ENCODE measurements around the gene B9D1. TPM values are rescaled to one million over a fixed set of nuclear protein-coding genes. Genes with fewer than 3 reads are reported as not detected.

The B9D1 gene
- total and polyA plus RNA-seq, 2 experiments from 2014 or later, result 35.2 to 63.5 TPM

- TF ChIP-seq REST (IDR thresholded peaks at IDR 0.05; ENCODE audit: unreplicated experiment) (no peak), POLR2AphosphoS5 (IDR thresholded peaks at IDR 0.05; ENCODE audit: low read depth) (no peak), JUNB (IDR thresholded peaks at IDR 0.05; ENCODE audit: unreplicated experiment) (no peak), ZNF114 (CRISPR knock-in tag; IDR thresholded peaks at IDR 0.05) (no peak), NANOG (IDR thresholded peaks at IDR 0.05; ENCODE audit: borderline replicate concordance) (no peak)
Measured at GRCh38 chr17:19337712-19338023, 24.9 kb downstream of the B9D1 start (continued).

- TF ChIP-seq ZNF462 (CRISPR knock-in tag; IDR thresholded peaks at IDR 0.05) (no peak), CTCF (conservative IDR thresholded peaks at IDR 0.05; ENCODE audit: low read depth in 2 of 2) (peak; percentile 20 to 35; a peak in 3 of 4 replicates), STAT1 (IDR thresholded peaks at IDR 0.05; ENCODE audit: unreplicated experiment) (no peak)
- H3K4me1 ChIP-seq (ENCODE audit: insufficient read depth), result peaks cover 26% of the 10 kb centered on the region
- H3K4me1 Mint-ChIP-seq, result peaks cover 54% of the 10 kb centered on the region
- no peaks in the 10 kb centered on the region; the same call in 2 of the 3 replicates for H3K36me3 Mint-ChIP-seq (ENCODE audit: low read depth)
- no peaks in the 10 kb centered on the region for H3K9me3 Mint-ChIP-seq
- H3K4me3 Mint-ChIP-seq, result no peak overlapping the region
- no peaks in the 10 kb centered on the region for H3K79me2 ChIP-seq (replicated peaks; ENCODE audit: insufficient read depth)
- H3F3A ChIP-seq (replicated peaks; ENCODE audit: low read depth), result no peaks in the 10 kb centered on the region; the same call in none of the 2 replicates
- H3K4me3 ChIP-seq, result no peak overlapping the region
- DNase-seq (ENCODE audit: low spot score), result peak; percentile 54
- H2AFZ ChIP-seq, result no peak overlapping the region
- H3K27ac Mint-ChIP-seq, result no peak overlapping the region
- peak; percentile 47 for ATAC-seq
- no peaks in the 10 kb centered on the region for H4K20me1 ChIP-seq (replicated peaks; ENCODE audit: insufficient read depth)
- H3K27ac ChIP-seq (ENCODE audit: low read depth), result no peak overlapping the region
- no peaks in the 10 kb centered on the region for H3K9me2 ChIP-seq (ENCODE audit: insufficient read depth)
- no peak overlapping the region for H3K4me2 ChIP-seq
- H3K27me3 ChIP-seq (ENCODE audit: insufficient read depth), result no peaks in the 10 kb centered on the region
- H3K36me3 ChIP-seq (ENCODE audit: insufficient read depth), result no peaks in the 10 kb centered on the region
- H3K27me3 Mint-ChIP-seq (ENCODE audit: insufficient read depth, low read depth, poor library complexity), result peaks cover 26% of the 10 kb centered on the region
Measured at GRCh38 chr17:19336938-19337711, 25.4 kb downstream of the B9D1 start.
